ENCODE measurements around the gene ACSM2A.
"Not testable (repeated sequence)": the region's sequence is repeated elsewhere in the genome, so short reads cannot be mapped to it uniquely, and the experiment has no call there.

ACSM2A gene

DNA sequence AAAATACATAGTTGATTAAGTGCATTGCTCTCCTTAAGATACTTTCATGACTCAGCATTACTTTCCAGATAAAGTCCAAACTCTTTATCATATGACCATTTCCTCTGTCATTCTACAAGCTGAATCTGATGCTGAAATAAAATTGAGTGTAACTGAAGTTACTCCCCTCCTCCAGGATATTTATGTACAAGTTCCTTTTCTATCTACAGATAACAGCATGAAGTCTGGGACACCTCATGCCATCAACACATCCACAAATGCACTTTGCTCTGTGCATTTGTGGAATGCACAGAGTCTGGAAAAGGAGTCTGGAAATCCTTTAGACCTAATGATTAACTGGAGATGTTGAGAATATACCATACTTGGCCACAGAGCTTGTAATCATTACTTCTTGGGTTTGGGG, 64.4 kb downstream of the ACSM2A start:
- TF ChIP-seq, protein P1, sequence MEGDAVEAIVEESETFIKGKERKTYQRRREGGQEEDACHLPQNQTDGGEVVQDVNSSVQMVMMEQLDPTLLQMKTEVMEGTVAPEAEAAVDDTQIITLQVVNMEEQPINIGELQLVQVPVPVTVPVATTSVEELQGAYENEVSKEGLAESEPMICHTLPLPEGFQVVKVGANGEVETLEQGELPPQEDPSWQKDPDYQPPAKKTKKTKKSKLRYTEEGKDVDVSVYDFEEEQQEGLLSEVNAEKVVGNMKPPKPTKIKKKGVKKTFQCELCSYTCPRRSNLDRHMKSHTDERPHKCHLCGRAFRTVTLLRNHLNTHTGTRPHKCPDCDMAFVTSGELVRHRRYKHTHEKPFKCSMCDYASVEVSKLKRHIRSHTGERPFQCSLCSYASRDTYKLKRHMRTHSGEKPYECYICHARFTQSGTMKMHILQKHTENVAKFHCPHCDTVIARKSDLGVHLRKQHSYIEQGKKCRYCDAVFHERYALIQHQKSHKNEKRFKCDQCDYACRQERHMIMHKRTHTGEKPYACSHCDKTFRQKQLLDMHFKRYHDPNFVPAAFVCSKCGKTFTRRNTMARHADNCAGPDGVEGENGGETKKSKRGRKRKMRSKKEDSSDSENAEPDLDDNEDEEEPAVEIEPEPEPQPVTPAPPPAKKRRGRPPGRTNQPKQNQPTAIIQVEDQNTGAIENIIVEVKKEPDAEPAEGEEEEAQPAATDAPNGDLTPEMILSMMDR (conservative IDR thresholded peaks at IDR 0.05; ENCODE audit: low read depth, low read length): no peak

DNA sequence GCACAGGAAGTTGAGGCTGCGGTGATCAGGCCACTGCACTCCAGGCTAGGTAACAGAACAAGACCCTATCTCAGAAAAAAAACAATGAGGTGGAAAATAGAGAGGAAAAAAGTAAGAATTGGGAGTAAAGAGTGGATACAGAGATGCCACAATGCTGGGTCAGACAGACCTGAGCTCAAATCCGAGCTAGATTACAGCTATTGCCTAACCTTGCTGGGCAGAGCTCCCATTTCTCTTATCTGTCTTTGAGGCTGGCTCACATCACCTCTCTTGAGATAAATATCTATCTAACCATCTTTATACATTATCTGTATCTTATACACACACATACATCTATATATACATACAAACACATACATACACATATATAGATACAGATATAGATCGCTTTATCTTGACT, 65.8 kb downstream of the ACSM2A start:
- DNase-seq (ENCODE audit: low read depth): no peak
- TF ChIP-seq, protein P1 (conservative IDR thresholded peaks at IDR 0.05; ENCODE audit: low read depth, low read length): no peak
- no peak overlapping the region for H3K4me3 ChIP-seq (ENCODE audit: low read length)

More for the DNA sequence above, 64.4 kb downstream of the ACSM2A start:
- H3K4me3 ChIP-seq (ENCODE audit: low read length): no peak overlapping the region
- DNase-seq (ENCODE audit: low read depth): no peak

DNA sequence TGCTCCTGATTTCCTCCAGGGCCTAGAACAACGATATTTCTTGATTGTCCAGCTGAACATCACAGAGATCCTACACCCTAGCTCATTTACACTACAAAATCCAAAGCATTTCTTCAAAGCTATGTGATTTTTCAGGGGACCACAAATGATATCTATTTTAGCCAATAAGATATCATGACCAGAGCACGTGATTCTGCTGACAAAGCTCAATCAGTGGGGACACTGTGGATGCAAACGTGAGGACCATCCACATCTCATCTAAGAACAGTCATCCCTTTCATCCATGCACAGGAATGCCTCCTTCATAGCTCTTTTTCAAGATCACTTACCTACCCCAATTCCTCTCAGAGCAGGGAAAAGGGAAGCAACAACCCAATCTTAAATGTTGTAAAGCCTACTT, 67.9 kb downstream of the ACSM2A start:
- DNase-seq (ENCODE audit: low read depth): no peak
- TF ChIP-seq, protein P1 (conservative IDR thresholded peaks at IDR 0.05; ENCODE audit: low read depth, low read length): no peak
- H3K4me3 ChIP-seq (ENCODE audit: low read length): no peak overlapping the region

DNA sequence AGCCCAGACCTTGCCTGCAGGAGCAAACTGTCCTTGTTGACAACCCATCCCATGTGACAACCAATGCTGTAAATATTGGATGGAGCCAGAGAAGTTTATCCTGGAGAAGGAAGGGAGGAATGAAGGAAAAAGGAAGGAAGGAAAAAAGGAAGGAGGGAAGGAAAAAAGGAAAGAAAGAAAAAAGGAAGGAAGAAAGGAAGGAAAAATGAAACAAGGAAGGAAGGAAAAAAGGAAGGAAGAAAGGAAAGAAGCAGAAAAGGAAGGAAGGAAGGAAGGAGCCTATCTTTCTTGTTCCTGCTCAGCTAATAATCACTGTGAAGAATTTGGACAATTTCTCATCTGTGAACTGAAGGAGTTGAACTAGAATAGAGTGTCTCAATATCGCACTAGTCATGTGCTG, 68.8 kb downstream of the ACSM2A start:
- H3K4me3 ChIP-seq (ENCODE audit: low read length): no peak overlapping the region
- TF ChIP-seq, protein P1 (conservative IDR thresholded peaks at IDR 0.05; ENCODE audit: low read depth, low read length): no peak
- DNase-seq (ENCODE audit: low read depth): no peak

DNA sequence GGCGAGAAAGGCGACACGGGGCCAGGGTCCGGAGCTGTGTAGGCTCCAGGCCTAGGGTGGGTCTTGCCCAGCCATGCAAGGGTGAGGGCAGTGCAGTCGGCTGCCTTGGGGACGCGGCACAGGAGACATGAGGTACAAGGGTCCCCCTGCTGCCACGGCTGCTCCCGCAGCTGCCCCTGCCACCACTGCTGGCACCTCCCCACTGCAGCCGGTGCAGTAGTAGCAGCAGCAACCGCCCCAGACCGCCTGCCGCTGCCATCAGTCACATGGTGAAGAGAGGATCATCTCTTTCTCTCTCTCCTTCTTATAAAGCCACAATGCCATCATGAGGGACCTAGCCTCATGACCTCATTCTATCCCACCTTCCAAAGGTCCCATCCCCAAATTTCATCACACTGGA, 80.5 kb downstream of the ACSM2A start:
- not testable (repeated sequence) for H3K4me3 ChIP-seq (ENCODE audit: low read length); DNase-seq (ENCODE audit: low read depth)

DNA sequence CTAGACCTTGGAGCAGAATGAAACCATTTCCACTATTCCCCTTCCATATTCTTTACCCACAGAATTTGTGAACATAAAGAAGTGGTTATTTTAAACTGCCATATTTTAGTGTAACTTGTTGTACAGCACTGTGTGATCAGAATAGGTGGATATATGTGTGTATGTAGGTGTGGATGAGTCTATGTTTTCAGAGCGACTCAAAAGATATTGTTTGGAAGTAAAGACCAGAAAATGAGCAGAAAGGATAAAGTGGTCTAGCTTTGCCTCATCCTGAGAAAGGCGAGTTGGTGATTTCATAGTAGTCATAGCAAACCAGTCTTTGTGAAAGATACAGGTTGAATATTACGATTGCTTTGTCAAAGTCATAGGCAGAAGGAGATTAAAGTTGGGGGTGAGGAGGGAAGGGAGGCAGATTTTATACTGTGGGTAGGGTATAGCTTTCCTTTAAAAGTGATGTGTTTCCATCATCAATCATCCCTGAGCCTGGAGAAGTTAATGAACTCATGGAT, 81.0 kb downstream of the ACSM2A start:
- not testable (repeated sequence) for DNase-seq (ENCODE audit: low read depth); H3K4me3 ChIP-seq (ENCODE audit: low read length)

DNA sequence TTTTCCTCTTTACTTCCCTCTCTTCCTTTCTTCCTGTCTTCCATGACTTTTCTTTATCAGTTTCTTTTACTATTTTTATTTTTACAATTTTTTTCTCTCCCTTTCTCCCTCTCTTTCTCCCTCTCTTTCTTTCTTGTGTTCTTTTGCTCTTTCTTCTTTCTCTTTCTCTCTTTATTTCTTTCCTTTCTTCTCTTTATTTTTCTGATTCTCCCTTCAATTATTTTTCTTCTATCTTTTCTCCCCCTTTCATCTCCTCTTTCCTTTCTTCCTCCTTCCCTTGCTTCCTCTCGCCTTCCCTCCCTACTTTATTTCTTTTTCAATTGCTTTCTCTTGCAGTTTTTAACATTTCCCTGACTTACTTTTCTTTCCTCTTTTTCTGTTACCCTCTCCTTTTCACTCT, 85.3 kb downstream of the ACSM2A start:
- DNase-seq (ENCODE audit: low read depth): not testable (repeated sequence)

More for the DNA sequence above, 85.3 kb downstream of the ACSM2A start:
- not testable (repeated sequence) for H3K4me3 ChIP-seq (ENCODE audit: low read length)
